Measurements from ENCODE around the gene TMEM131L.
"Not testable (repeated sequence)": the region's sequence is repeated elsewhere in the genome, so short reads cannot be mapped to it uniquely, and the experiment has no call there.

Gene TMEM131L

DNA sequence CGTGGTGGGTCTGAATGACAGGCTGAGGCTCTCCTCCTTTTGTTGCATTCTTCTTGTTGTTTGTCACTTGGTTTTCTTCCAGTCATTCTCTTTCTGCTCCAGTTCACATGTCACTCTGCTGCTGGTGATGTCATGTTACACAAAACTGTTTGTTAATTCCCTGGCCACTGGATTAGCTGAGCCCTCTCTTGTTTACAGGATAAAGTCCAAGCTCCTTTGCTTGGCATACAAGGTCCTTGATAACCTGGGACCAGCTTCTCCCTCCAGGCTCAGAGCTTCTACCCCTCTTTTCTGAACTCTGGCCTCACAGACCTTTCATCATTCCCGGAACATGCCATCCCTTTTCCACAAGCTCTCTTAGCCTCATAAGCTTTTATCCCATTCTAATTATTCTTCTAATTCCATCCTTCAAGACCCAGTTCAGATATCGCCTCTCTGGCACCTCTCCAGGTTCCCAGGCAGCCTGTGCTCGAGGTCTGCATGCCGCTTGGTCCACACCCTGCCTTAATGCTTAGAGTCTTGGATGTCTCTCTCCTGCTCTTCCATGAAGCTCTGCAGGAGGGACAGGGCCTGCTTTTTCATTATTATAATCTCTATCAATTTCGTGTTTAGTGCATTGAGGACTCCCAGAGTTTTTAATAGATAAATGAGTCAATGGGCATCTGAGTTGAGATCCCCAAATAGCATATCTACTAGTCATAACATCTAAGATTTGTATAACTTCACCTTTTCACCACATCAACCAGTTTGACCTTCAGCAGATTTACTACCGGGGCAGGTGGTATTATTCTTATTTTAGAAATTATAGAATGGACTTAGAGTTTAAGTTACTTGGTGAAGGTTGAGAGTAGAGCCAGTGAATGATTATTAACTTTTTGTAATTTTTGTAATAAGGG lies 98.7 kb downstream of the TMEM131L start:
- H3K27ac ChIP-seq, result peak overlapping the region; percentile 50
- TF ChIP-seq CTCF (IDR thresholded peaks at IDR 0.05) (no peak), ZFX (IDR thresholded peaks at IDR 0.05; ENCODE audit: borderline replicate concordance) (no peak)

GRCh38 chr4:153566631-153567150 lies 100.5 kb downstream of the TMEM131L start:
- no peak overlapping the region for H3K27ac ChIP-seq

GRCh38 chr4:153567660-153568059 lies 101.5 kb downstream of the TMEM131L start:
- not testable (repeated sequence) for H3K27ac ChIP-seq

More at GRCh38 chr4:153566631-153567150, 100.5 kb downstream of the TMEM131L start:
- TF ChIP-seq CTCF (IDR thresholded peaks at IDR 0.05) (no peak), ZFX (IDR thresholded peaks at IDR 0.05; ENCODE audit: borderline replicate concordance) (no peak)

DNA sequence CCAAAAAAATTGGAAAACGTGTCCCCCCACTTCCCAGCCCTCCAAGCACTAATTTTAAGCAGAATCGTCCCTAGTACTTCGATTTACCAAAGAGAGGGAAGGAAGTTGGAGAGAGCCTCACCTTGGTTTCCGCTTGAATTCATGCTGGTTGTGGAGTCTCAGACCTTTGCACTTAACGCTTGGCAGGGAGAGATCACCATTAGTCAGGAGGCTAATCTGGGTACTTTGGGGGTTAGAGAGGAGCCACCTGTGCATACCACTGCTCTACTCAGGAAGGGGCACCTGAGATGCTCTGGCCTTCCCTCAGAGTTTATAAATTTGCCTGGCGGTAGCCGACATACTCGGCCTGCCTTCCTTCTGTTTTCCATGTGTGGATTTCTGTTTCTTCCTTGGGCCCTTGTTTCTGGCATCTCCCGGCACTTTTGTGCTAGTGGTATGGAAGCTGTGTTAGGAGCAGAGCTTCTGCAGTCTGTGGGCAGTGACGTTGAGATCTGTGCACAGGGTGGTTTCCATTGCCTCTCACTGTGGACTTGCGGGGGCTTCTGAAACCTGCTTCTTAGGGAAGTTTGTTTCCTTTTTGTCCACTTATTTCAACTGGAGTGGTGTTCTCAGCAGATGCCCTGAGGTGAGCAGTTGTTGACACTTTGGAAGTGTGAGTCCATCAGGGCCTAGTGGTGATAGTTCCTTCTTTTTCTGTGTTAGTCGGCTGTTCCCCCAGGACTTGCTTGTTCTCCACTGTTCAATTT lies 104.2 kb downstream of the TMEM131L start:
- no peak for TF ChIP-seq CTCF (IDR thresholded peaks at IDR 0.05)
- TF ChIP-seq ZFX (IDR thresholded peaks at IDR 0.05; ENCODE audit: borderline replicate concordance), result no peak
- no peak overlapping the region for H3K27ac ChIP-seq

- TF ChIP-seq ZFX (IDR thresholded peaks at IDR 0.05; ENCODE audit: borderline replicate concordance), result no peak
- no peak for TF ChIP-seq CTCF (IDR thresholded peaks at IDR 0.05)
- H3K27ac ChIP-seq, result no peak overlapping the region
Measured at GRCh38 chr4:153571006-153571545, 104.9 kb downstream of the TMEM131L start.

DNA sequence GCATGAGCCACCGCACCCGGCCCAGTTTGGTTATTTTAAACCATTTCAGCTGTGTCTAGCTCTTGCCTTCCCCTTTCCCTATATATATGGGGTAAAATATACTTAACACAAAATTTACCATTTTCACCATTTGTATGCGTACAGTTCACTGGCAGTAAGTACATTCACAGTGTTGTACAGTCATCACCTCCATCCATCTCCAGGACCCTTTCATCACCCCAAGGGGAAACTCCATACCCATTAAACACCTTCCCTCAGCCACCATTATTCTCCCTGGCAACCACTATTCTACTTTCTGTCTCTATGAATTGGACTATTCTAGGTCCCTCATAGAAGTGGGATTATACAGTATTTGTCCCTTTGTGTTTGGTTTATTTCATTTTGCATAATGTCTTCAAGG lies 106.4 kb downstream of the TMEM131L start:
- H3K27ac ChIP-seq, result no peak overlapping the region
- TF ChIP-seq CTCF (IDR thresholded peaks at IDR 0.05), result no peak
- TF ChIP-seq ZFX (IDR thresholded peaks at IDR 0.05; ENCODE audit: borderline replicate concordance), result no peak

DNA sequence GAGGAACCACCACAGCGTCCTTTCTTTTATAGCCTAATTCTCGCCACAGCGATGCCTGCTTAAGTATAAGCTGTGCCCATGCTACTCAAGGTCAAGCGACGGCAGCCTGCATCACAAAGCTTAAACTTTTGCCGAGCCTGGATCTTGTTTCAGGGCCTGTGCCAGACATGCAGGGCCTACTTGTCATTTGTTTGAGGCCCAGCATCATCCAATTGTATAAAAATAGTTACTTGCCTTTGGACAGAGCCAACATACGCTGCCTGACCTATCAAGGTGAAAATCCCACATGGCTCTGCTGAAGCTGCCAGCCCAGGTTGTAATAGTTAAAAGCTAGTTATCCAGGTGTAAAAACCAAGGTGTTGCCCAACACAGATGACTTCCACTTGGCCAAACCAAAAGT lies 107.1 kb downstream of the TMEM131L start:
- TF ChIP-seq CTCF (IDR thresholded peaks at IDR 0.05), result no peak
- TF ChIP-seq ZFX (IDR thresholded peaks at IDR 0.05; ENCODE audit: borderline replicate concordance), result no peak
- no peak overlapping the region for H3K27ac ChIP-seq
